ENCODE results near the gene CCDC190. TPM values are rescaled to one million over a fixed set of nuclear protein-coding genes. Genes with fewer than 3 reads are reported as not detected.
"Not testable (repeated sequence)": the region's sequence is repeated elsewhere in the genome, so short reads cannot be mapped to it uniquely, and the experiment has no call there.

CCDC190 gene
- total RNA-seq, 1 experiment from 2014 or later = not detected

DNA sequence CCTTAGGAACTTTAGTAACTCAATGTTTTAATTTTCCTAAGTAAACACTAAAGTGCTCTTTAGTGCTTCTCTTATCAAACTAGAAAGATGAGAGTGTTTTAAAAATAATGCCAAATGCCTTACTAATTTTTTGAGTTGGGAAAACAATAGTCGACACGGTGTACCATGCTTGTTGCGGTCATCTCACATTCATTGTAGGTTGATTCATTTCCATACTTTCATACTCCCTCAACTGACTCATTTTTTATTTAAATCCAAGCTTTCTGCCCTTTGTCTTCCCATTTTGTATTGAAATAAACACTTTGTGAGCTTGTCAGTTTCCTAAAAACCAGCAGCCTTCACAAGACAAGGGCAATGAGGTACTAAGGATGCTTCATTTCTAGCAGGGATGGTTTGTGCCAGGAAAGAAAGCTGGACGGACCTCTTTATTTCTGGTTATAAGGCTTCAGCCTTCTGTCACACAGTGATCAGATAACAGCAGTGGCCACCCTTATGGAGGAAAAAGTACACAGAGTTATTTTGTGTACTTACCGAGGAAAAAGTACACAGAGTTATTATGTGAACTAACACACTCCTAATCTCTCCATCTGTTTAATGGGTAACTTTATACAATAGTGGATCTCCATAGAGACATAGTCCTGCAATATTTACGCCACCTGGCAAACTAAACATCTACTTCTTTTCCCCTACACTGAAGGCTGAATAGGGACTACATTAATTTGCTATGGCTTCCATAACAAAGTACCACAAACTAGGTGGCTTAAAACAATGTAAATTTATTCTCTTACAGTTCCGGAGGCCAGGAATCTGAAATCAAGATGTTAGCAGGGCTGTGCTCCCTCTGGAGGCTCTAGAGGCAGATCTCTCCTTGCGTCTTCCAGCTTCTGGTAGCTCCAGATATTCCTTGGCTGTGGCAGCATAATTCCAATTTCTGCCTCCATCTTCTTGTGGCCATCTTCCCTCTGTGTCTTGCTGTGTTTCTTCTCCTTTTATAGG, 13.0 kb upstream of the CCDC190 start:
- no TSS peak for BruUV-seq (replicated peaks)
- ATAC-seq (peak; percentile 56), DNase-seq (ENCODE audit: low read depth, low spot score) (no peak)
- ChIA-PET POLR2A (no interaction called here), CTCF (interaction anchor here (1.3 kb wide), 1 partner anchor 20 kb away, joined by 6 read pairs; no protein-coding TSS in a partner anchor)
- in situ Hi-C loops (cut with HindIII; ENCODE audit: low pct_unique_long_range_greater_than_20kb, low sequenced_read_pairs) (no loop called here), intact Hi-C loops (cut with micrococcal nuclease; ENCODE audit: unreplicated experiment) (no loop called here)
- H3K4me3 ChIP-seq (ENCODE audit: low read depth in 2 of 2, low read length in 2 of 2) = no peak overlapping the region
- no peaks in the 10 kb centered on the region for H3K9me3 ChIP-seq (ENCODE audit: control insufficient read depth, insufficient read depth, low read depth, low read length)
- no peaks in the 10 kb centered on the region for H3K36me3 ChIP-seq (ENCODE audit: control insufficient read depth, insufficient read depth, low read length)
- TF ChIP-seq TCF7L2 (IDR thresholded peaks at IDR 0.05; ENCODE audit: low read depth, low read length) = no peak
- no peak for TF ChIP-seq SIN3A (IDR thresholded peaks at IDR 0.05; ENCODE audit: borderline replicate concordance, insufficient read depth, low read depth, low read length)
- TF ChIP-seq, protein P1, sequence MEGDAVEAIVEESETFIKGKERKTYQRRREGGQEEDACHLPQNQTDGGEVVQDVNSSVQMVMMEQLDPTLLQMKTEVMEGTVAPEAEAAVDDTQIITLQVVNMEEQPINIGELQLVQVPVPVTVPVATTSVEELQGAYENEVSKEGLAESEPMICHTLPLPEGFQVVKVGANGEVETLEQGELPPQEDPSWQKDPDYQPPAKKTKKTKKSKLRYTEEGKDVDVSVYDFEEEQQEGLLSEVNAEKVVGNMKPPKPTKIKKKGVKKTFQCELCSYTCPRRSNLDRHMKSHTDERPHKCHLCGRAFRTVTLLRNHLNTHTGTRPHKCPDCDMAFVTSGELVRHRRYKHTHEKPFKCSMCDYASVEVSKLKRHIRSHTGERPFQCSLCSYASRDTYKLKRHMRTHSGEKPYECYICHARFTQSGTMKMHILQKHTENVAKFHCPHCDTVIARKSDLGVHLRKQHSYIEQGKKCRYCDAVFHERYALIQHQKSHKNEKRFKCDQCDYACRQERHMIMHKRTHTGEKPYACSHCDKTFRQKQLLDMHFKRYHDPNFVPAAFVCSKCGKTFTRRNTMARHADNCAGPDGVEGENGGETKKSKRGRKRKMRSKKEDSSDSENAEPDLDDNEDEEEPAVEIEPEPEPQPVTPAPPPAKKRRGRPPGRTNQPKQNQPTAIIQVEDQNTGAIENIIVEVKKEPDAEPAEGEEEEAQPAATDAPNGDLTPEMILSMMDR (IDR thresholded peaks at IDR 0.05) = peak; percentile 28
- H3K27me3 ChIP-seq (ENCODE audit: control insufficient read depth, insufficient read depth, low read length) = peaks cover 3% of the 10 kb centered on the region; the same call in 1 of the 2 replicates
- H3K27ac ChIP-seq (ENCODE audit: low read length) = no peak overlapping the region
- no peaks in the 10 kb centered on the region for H3K4me1 ChIP-seq (ENCODE audit: control insufficient read depth, insufficient read depth, low read length)

DNA sequence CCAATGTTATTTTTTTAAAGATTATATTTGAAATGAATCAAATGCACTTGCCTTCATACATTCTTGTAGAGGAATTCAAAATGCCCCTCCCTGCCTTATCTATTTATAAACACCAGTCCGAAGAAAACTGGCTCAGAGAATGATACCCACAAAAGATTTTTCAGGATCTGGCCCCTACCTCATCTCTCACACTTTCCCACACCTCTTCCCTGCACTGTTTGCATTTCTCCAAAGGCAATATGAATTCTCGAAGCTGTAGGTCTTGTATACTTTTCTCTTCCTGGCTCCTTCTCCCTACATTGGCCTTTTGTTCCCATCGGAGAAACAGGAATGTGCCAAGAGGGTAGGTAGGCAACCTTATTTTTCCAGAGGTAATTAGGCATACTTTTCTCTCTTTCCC, 12.0 kb upstream of the CCDC190 start:
- TF ChIP-seq, protein P1 (IDR thresholded peaks at IDR 0.05) = no peak
- TF ChIP-seq POLR2AphosphoS5 (IDR thresholded peaks at IDR 0.05; ENCODE audit: low read depth, low read length) (no peak), TCF7L2 (IDR thresholded peaks at IDR 0.05; ENCODE audit: low read depth, low read length) (no peak), SIN3A (IDR thresholded peaks at IDR 0.05; ENCODE audit: borderline replicate concordance, insufficient read depth, low read depth, low read length) (no peak)
- TF ChIP-seq, protein P2, sequence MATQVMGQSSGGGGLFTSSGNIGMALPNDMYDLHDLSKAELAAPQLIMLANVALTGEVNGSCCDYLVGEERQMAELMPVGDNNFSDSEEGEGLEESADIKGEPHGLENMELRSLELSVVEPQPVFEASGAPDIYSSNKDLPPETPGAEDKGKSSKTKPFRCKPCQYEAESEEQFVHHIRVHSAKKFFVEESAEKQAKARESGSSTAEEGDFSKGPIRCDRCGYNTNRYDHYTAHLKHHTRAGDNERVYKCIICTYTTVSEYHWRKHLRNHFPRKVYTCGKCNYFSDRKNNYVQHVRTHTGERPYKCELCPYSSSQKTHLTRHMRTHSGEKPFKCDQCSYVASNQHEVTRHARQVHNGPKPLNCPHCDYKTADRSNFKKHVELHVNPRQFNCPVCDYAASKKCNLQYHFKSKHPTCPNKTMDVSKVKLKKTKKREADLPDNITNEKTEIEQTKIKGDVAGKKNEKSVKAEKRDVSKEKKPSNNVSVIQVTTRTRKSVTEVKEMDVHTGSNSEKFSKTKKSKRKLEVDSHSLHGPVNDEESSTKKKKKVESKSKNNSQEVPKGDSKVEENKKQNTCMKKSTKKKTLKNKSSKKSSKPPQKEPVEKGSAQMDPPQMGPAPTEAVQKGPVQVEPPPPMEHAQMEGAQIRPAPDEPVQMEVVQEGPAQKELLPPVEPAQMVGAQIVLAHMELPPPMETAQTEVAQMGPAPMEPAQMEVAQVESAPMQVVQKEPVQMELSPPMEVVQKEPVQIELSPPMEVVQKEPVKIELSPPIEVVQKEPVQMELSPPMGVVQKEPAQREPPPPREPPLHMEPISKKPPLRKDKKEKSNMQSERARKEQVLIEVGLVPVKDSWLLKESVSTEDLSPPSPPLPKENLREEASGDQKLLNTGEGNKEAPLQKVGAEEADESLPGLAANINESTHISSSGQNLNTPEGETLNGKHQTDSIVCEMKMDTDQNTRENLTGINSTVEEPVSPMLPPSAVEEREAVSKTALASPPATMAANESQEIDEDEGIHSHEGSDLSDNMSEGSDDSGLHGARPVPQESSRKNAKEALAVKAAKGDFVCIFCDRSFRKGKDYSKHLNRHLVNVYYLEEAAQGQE (IDR thresholded peaks at IDR 0.05; ENCODE audit: insufficient read depth in 1 of 2, low read depth in 2 of 2, low read length in 1 of 2) = no peak
- ATAC-seq (no peak), DNase-seq (ENCODE audit: low read depth, low spot score) (no peak)
- Histone ChIP-seq H3K4me3 (ENCODE audit: low read depth in 2 of 2, low read length in 2 of 2) (no peak overlapping the region), H3K9me3 (ENCODE audit: control insufficient read depth, insufficient read depth, low read depth, low read length) (no peaks in the 10 kb centered on the region), H3K4me1 (ENCODE audit: control insufficient read depth, insufficient read depth, low read length) (no peaks in the 10 kb centered on the region), H3K27me3 (ENCODE audit: control insufficient read depth, insufficient read depth, low read length) (peaks cover 3% of the 10 kb centered on the region; the same call in 1 of the 2 replicates), H3K36me3 (ENCODE audit: control insufficient read depth, insufficient read depth, low read length) (no peaks in the 10 kb centered on the region), H3K27ac (ENCODE audit: low read length) (no peak overlapping the region)
- in situ Hi-C loops (cut with HindIII; ENCODE audit: low pct_unique_long_range_greater_than_20kb, low sequenced_read_pairs) = no loop called here
- ChIA-PET POLR2A (no interaction called here), CTCF (no interaction called here)
- intact Hi-C loops (cut with micrococcal nuclease; ENCODE audit: unreplicated experiment) = no loop called here
- BruUV-seq (replicated peaks) = no TSS peak

DNA sequence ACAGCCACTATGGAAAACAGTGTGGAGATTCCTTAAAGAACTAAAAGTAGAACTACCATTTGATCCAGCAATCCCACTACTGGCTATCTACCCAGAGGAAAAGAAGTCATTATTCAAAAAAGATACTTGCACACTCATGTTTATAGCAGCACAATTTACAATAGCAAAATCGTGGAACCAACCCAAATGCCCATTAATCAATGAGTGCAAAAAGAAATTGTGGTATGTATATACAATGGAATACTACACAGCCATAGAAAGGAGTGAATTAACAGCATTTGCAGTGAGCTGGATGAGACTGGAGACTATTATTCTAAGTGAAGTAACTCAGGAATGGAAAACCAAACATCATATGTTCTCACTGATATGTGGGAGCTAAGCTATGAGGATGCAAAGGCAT, 10.4 kb upstream of the CCDC190 start:
- CTCF ChIA-PET; POLR2A ChIA-PET; H3K27ac ChIP-seq (ENCODE audit: low read length); intact Hi-C loops (cut with micrococcal nuclease; ENCODE audit: unreplicated experiment); H3K4me3 ChIP-seq (ENCODE audit: low read depth in 2 of 2, low read length in 2 of 2); H3K36me3 ChIP-seq (ENCODE audit: control insufficient read depth, insufficient read depth, low read length); ATAC-seq; H3K4me1 ChIP-seq (ENCODE audit: control insufficient read depth, insufficient read depth, low read length); H3K9me3 ChIP-seq (ENCODE audit: control insufficient read depth, insufficient read depth, low read depth, low read length); DNase-seq (ENCODE audit: low read depth, low spot score); in situ Hi-C loops (cut with HindIII; ENCODE audit: low pct_unique_long_range_greater_than_20kb, low sequenced_read_pairs); BruUV-seq (replicated peaks); H3K27me3 ChIP-seq (ENCODE audit: control insufficient read depth, insufficient read depth, low read length): not testable (repeated sequence)

Measured in Panc1 (cell line).